Activated T-helper 2 cell treated with anti-CD3 and anti-CD28 coated beads, Interferon-gamma antibody, Interleukin-2, Interleukin-4, amounts not matched to agents 10 μg/mL and 5 μg/mL and 100 μg/mL, durations not matched to agents 14 hours and 24 hours and 36 hours (primary cell): Measurements from ENCODE around the gene RAPGEF1. TPM values are rescaled to one million over a fixed set of nuclear protein-coding genes. Genes with fewer than 3 reads are reported as not detected.

Source experiments
- DNase-seq: peaks from one replicate; pipeline ENCODE4 v3.0.0; 2021; ENCODE audit warnings: low spot score
- H3K27ac Mint-ChIP-seq: one replicate; pipeline ENCODE4 v1.8.0; 2021; ENCODE audit warnings: mixed read lengths
- H3K27me3 Mint-ChIP-seq: one replicate; pipeline ENCODE4 v1.8.0; 2021; ENCODE audit warnings: low read depth, mixed read lengths
- H3K36me3 Mint-ChIP-seq: one replicate; pipeline ENCODE4 v1.8.0; 2021; ENCODE audit warnings: low read depth, mixed read lengths
- H3K4me1 Mint-ChIP-seq: one replicate; pipeline ENCODE4 v1.8.0; 2021; ENCODE audit warnings: low read depth, mixed read lengths
- H3K4me3 Mint-ChIP-seq: one replicate; pipeline ENCODE4 v1.8.0; 2021; ENCODE audit warnings: low read depth, mild to moderate bottlenecking, moderate library complexity, mixed read lengths
- H3K9me3 Mint-ChIP-seq: one replicate; pipeline ENCODE4 v1.8.0; 2021; ENCODE audit warnings: mixed read lengths
- intact Hi-C: fragments of 100-400 bp; cut with micrococcal nuclease; formaldehyde crosslinking; loops from one replicate; pipeline ENCODE4 v1.15.1; 2023
- total RNA-seq: library from RNA; stranded (reverse); gene quantifications from 2 replicates; pipeline ENCODE4 v1.2.3, GENCODE V29; 2022

The RAPGEF1 gene
- 133 and 136 TPM in 2 replicates for total RNA-seq

DNA sequence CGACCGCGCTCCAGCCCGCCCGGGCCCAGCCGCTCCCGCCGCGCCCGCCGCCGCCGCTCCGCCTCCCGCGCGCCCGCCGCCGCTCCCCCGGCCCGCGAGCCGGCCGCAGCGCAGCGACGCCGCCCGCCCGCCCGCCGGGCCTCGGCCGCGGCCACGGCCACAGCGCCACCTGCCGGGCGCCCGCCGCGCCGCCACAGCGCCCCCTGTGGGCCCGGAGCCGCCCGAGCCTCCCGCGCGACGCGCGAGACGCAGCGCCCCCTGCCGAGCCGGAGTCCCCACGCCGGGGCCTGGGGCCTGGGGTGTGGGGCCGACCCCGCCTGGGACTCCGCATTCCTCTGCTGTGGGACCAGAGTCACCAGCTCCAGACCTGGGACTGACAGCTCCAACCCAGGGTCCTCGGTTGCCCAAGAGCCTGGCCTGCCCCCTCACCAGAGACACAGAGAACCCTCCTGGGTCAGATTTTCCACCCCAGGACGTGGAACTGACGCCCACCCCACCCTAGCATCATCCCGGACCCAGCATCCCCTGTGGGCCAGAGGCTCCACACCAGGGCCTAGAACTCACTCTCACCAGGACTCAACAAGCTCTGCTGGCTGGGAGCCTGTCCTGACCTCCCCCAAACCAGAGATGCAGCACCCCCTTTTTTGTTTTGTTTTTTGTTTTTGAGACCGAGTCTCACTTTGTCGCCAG, at the start of gene RAPGEF1:
Gene RAPGEF1, minus strand, starts transcription at position 118 of the 690 bp plus-strand sequence. CDS start 246 bp downstream, outside the sequence.
- peaks cover 26% of the 10 kb centered on the region for H3K36me3 Mint-ChIP-seq
- peak within 1 kb of the TSS; percentile 83 for H3K27ac Mint-ChIP-seq
- no peaks in the 10 kb centered on the region for H3K27me3 Mint-ChIP-seq
- H3K4me1 Mint-ChIP-seq = peaks cover 52% of the 10 kb centered on the region
- peak within 1 kb of the TSS; percentile 93 for H3K4me3 Mint-ChIP-seq
- intact Hi-C loops = no loop called here
- no peaks in the 10 kb centered on the region for H3K9me3 Mint-ChIP-seq
- DNase-seq = peak; percentile 82

DNA sequence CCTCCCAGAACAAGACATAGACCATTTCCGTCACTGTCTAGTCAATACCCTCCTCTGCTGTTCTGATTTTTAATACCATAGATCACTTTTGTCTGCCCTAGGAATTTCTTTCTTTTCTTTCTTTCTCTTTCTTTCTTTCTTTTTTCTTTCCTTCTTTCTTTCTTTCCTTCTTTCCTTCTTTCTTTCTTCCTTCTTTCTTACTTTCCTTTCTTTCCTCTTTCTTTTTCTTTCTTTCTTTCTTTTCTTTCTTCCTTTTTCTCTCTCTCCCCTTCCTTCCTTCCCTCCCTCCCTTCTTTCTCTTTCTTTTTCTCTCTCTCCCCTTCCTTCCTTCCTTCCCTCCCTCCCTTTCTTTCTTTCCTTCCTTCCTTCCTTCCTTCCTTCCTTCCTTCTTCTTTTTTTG, 49.0 kb upstream of the RAPGEF1 start:
- Mint-ChIP-seq H3K4me3 (no peak overlapping the region), H3K27me3 (peaks cover 10% of the 10 kb centered on the region), H3K4me1 (no peaks in the 10 kb centered on the region), H3K36me3 (no peaks in the 10 kb centered on the region), H3K9me3 (no peaks in the 10 kb centered on the region), H3K27ac (no peak overlapping the region)
- no peak for DNase-seq
- intact Hi-C loops = no loop called here

DNA sequence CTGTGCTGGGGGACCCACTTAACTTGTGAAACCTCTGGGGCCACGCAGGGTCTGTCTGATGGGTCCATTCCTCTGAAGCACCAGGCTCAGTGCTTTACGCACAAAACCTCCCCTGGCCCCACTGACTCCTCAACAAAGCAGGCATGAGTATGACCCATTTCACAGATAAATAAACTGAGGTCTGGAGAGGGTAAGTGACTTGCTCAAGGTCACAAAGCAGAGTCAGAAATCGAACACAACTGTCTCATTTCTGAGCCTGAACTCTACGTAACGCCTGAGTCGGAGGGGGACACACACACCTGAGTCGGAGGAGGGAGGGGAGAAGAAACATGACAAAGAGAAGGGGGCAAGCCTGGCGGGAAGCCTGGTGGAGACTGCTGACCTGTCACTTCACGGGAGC, 48.0 kb upstream of the RAPGEF1 start:
- Mint-ChIP-seq H3K27me3 (peaks cover 15% of the 10 kb centered on the region), H3K27ac (no peak overlapping the region), H3K36me3 (no peaks in the 10 kb centered on the region), H3K4me1 (no peaks in the 10 kb centered on the region), H3K9me3 (no peaks in the 10 kb centered on the region), H3K4me3 (no peak overlapping the region)
- intact Hi-C loops = no loop called here
- no peak for DNase-seq

GRCh38 chr9:131784748-131785501, 45.0 kb upstream of the RAPGEF1 start:
- H3K36me3 Mint-ChIP-seq = no peaks in the 10 kb centered on the region
- H3K4me3 Mint-ChIP-seq = no peak overlapping the region
- H3K4me1 Mint-ChIP-seq = peaks cover 6% of the 10 kb centered on the region
- DNase-seq = no peak
- H3K27me3 Mint-ChIP-seq = peaks cover 15% of the 10 kb centered on the region
- H3K27ac Mint-ChIP-seq = no peak overlapping the region
- intact Hi-C loops = no loop called here
- H3K9me3 Mint-ChIP-seq = no peaks in the 10 kb centered on the region

- no peak for DNase-seq
- peak overlapping the region; percentile 69 for H3K27ac Mint-ChIP-seq
These were observed 41.2 kb upstream of the RAPGEF1 start for GRCh38 chr9:131781069-131781468.

DNA sequence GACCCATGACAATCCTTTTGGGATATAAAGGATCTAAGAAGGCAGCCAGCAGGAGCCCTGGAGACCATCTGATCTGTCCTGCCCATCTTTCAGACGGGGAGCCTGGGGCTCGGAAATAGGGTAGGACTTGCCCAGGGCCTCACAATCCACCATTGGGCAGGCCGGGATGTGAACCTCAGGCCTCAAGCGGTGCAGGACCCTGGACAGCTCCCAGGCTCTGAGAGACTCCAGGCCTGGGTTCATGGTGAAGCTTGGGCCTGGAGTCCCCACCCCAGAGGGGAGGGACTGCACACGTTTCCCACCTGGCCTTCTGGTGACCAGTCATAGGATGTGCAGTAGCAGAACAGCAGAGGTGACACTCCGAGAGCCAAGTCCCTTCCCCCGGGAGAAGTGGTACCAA, 36.6 kb upstream of the RAPGEF1 start:
- peak; percentile 28 for DNase-seq
- Mint-ChIP-seq H3K27me3 (peaks cover 5% of the 10 kb centered on the region), H3K36me3 (no peaks in the 10 kb centered on the region), H3K4me3 (no peak overlapping the region), H3K4me1 (peaks cover 6% of the 10 kb centered on the region), H3K9me3 (no peaks in the 10 kb centered on the region), H3K27ac (no peak overlapping the region)
- intact Hi-C loops = no loop called here

More at GRCh38 chr9:131781069-131781468, 41.2 kb upstream of the RAPGEF1 start:
- intact Hi-C loops = loop anchor here (2.0 kb wide), 1 partner anchor 58 kb away; no protein-coding TSS in a partner anchor
- no peaks in the 10 kb centered on the region for H3K9me3 Mint-ChIP-seq
- H3K36me3 Mint-ChIP-seq = no peaks in the 10 kb centered on the region
- H3K4me3 Mint-ChIP-seq = no peak overlapping the region
- peaks cover 12% of the 10 kb centered on the region for H3K27me3 Mint-ChIP-seq
- peaks cover 6% of the 10 kb centered on the region for H3K4me1 Mint-ChIP-seq

GRCh38 chr9:131776036-131776435, 36.2 kb upstream of the RAPGEF1 start:
- H3K9me3 Mint-ChIP-seq = no peaks in the 10 kb centered on the region
- H3K4me1 Mint-ChIP-seq = peaks cover 2% of the 10 kb centered on the region
- peaks cover 5% of the 10 kb centered on the region for H3K27me3 Mint-ChIP-seq
- DNase-seq = no peak
- H3K36me3 Mint-ChIP-seq = no peaks in the 10 kb centered on the region
- H3K27ac Mint-ChIP-seq = no peak overlapping the region
- intact Hi-C loops = no loop called here
- no peak overlapping the region for H3K4me3 Mint-ChIP-seq

DNA sequence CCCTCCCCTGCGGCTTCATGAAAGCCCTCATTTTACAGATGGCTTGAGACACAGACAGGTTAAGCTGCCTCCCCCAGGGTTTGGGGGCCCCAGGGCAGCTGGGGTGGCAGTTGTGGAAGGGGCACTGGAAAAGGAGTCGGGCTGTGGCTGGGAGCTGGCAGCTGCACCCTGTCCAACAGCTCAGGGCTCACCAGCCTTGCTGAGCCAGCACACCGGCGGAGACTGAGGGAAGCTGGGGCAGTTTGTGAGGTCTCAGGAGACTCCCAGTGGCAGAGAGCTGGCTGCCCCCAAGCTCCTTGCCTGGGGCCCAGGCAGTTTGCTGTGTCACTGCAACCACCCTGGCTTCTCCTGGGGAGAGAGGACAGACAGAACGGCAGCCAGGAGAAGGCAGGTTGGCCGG, 34.8 kb upstream of the RAPGEF1 start:
- Mint-ChIP-seq H3K9me3 (no peaks in the 10 kb centered on the region), H3K27ac (no peak overlapping the region), H3K36me3 (no peaks in the 10 kb centered on the region), H3K27me3 (peaks cover 11% of the 10 kb centered on the region), H3K4me3 (no peak overlapping the region), H3K4me1 (no peaks in the 10 kb centered on the region)
- DNase-seq = no peak
- intact Hi-C loops = no loop called here

DNA sequence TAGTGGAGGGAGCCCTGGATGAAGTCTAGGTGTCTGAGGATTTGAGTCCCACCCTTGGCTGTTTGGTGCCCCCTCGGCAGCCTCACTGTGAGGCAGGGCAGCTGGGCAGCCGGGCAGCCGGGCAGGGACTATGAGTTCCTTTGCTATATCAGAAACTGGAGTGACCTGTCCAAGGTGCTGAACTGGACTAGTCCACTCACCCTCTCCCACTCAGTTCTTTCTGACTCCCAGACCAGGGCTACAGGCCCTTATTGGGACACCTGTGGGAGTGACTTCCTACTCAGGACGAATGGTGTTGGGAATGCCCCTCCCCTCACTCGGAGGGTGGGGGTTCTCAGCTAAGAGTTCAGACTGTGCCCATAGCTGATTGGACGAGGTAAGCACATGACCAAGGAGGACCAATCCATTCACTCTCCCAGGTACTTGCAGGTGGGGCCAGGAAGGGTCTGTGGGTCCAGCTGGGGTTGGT, 34.1 kb upstream of the RAPGEF1 start:
- intact Hi-C loops = no loop called here
- Mint-ChIP-seq H3K36me3 (no peaks in the 10 kb centered on the region), H3K9me3 (no peaks in the 10 kb centered on the region), H3K4me1 (no peaks in the 10 kb centered on the region), H3K27ac (no peak overlapping the region), H3K27me3 (peaks cover 9% of the 10 kb centered on the region), H3K4me3 (no peak overlapping the region)
- peak; percentile 15 for DNase-seq

DNA sequence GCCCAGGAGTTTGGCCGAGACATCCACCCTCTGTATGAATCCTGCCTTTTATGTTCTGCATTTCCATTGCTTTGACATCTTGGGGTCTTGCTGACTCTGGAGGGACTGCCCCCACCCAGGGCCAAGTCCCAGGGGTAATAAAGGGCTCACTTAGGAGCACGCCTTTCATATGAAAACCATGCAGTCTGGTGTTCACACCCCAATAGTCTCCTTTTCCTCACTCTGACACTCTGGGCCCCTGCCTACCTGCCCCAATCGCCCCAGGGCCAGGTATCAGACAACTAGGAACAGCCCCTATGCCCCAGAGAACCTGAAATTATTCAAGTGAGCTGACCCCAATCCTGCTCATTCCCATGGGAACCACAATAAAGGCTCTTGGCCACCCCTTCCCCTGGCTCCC, 33.1 kb upstream of the RAPGEF1 start:
- Mint-ChIP-seq H3K36me3 (no peaks in the 10 kb centered on the region), H3K9me3 (no peaks in the 10 kb centered on the region), H3K27ac (no peak overlapping the region), H3K27me3 (peaks cover 9% of the 10 kb centered on the region), H3K4me3 (no peak overlapping the region), H3K4me1 (no peaks in the 10 kb centered on the region)
- intact Hi-C loops = no loop called here
- DNase-seq = no peak

DNA sequence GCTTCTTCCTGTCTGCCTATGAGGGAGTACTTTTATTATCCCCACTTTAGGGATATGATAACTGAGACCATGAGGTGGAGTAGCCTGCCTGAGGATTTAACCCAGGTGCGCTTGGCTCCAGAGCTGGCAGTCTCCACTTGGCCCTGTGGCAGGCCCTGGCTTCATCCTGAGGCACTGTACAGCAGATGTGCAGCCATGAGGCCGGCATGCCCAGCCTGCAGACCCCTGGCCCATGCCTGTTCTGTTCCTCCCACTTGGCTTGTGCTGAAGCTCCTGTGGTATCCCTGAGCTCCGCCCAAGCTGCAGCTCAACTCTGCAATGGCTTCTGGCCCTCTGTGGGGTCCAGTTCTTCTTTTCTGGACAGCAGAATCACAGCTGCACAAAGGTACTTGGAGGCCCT, 31.8 kb upstream of the RAPGEF1 start:
- DNase-seq = no peak
- Mint-ChIP-seq H3K4me1 (no peaks in the 10 kb centered on the region), H3K36me3 (no peaks in the 10 kb centered on the region), H3K27me3 (peaks cover 11% of the 10 kb centered on the region), H3K27ac (no peak overlapping the region), H3K4me3 (no peak overlapping the region), H3K9me3 (no peaks in the 10 kb centered on the region)
- intact Hi-C loops = no loop called here

DNA sequence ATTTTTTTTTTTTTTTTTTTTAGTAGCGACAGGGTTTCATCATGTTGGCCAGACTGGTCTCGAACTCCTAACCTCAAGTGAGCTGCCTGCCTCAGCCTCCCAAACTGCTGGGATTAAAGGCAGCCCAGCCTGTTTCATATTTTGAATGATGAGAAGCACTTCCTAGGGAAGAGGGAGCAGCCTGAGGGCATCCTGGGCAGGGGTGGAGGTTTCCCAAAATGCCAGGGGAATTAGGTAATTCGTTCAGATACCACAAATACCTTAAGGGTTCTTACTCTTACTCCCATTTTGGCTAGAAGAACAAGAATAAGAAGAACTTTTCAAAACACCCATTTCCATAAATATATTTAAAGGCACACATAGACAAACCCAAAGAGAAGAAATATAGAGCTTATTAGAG, 29.5 kb upstream of the RAPGEF1 start:
- intact Hi-C loops = loop anchor here (10.0 kb wide), 2 partner anchors 185 to 395 kb away; partner anchors contain the start of gene NTNG2
- no peak overlapping the region for H3K27ac Mint-ChIP-seq
- peaks cover 29% of the 10 kb centered on the region for H3K27me3 Mint-ChIP-seq
- no peaks in the 10 kb centered on the region for H3K36me3 Mint-ChIP-seq
- DNase-seq = no peak
- H3K9me3 Mint-ChIP-seq = no peaks in the 10 kb centered on the region
- no peaks in the 10 kb centered on the region for H3K4me1 Mint-ChIP-seq
- H3K4me3 Mint-ChIP-seq = no peak overlapping the region

- DNase-seq = no peak
- Mint-ChIP-seq H3K4me3 (no peak overlapping the region), H3K4me1 (no peaks in the 10 kb centered on the region), H3K9me3 (no peaks in the 10 kb centered on the region), H3K27me3 (peaks cover 22% of the 10 kb centered on the region), H3K27ac (no peak overlapping the region), H3K36me3 (no peaks in the 10 kb centered on the region)
- intact Hi-C loops = loop anchor here (5.0 to 10.0 kb wide), 3 partner anchors 190 to 488 kb away; partner anchors contain the start of gene NTNG2
These were observed 24.7 kb upstream of the RAPGEF1 start for GRCh38 chr9:131764568-131764967.
